H9 (cell line): ENCODE data around the gene ZNF160. TPM values are rescaled to one million over a fixed set of nuclear protein-coding genes. Genes with fewer than 3 reads are reported as not detected.
A peak's percentile ranks its signal among the peaks of the same experiment; 100 is the strongest.

Source experiments
- DNase-seq: peaks from one replicate; pipeline ENCODE4 v3.0.0-alpha.2; 2017
- H2AFZ ChIP-seq: one replicate; pipeline ENCODE4 v1.6.1; 2013; ENCODE audit warnings: mild to moderate bottlenecking, low read length, control low read depth, moderate library complexity
- H2AK5ac ChIP-seq: 2 replicates; pipeline ENCODE4 v1.6.1; 2013; ENCODE audit warnings: low read length, control low read depth, mixed read lengths; ENCODE audit not compliant: insufficient read length
- H2BK120ac ChIP-seq: one replicate; pipeline ENCODE4 v1.6.1; 2013; ENCODE audit warnings: low read depth, mild to moderate bottlenecking, low read length, control low read depth, inconsistent platforms; ENCODE audit not compliant: poor library complexity, severe bottlenecking
- H2BK12ac ChIP-seq: 2 replicates; pipeline ENCODE4 v1.6.1; 2013; ENCODE audit warnings: low read length, control low read depth, mixed read lengths, low read depth; ENCODE audit not compliant: insufficient read length
- H2BK15ac ChIP-seq: 2 replicates; pipeline ENCODE4 v1.6.1; 2013; ENCODE audit warnings: low read depth, low read length, control low read depth
- H2BK20ac ChIP-seq: one replicate; pipeline ENCODE4 v1.6.1; 2013; ENCODE audit warnings: low read depth, mild to moderate bottlenecking, low read length, control low read depth, inconsistent platforms; ENCODE audit not compliant: poor library complexity, severe bottlenecking
- H2BK5ac ChIP-seq: 2 replicates; pipeline ENCODE4 v1.6.1; 2013; ENCODE audit warnings: low read length, control low read depth, mixed read lengths; ENCODE audit not compliant: insufficient read length
- H3K14ac ChIP-seq: 2 replicates; pipeline ENCODE4 v1.6.1; 2013; ENCODE audit warnings: low read length, control low read depth; ENCODE audit not compliant: insufficient read depth
- H3K18ac ChIP-seq: 2 replicates; pipeline ENCODE4 v1.6.1; 2013; ENCODE audit warnings: low read depth, mild to moderate bottlenecking, mixed read lengths, low read length, control low read depth; ENCODE audit not compliant: insufficient read length
- H3K23ac ChIP-seq: 2 replicates; pipeline ENCODE4 v1.6.1; 2013; ENCODE audit warnings: low read length, control low read depth, mixed read lengths, low read depth; ENCODE audit not compliant: insufficient read length
- H3K23me2 ChIP-seq: 2 replicates; pipeline ENCODE4 v1.6.1; 2013; ENCODE audit warnings: low read depth, mild to moderate bottlenecking, mixed read lengths, low read length, control low read depth; ENCODE audit not compliant: insufficient read length, poor library complexity, severe bottlenecking
- H3K27ac ChIP-seq: 2 replicates; pipeline ENCODE4 v1.5.1; 2013; ENCODE audit warnings: low read length, control low read depth, mixed read lengths, low read depth; ENCODE audit not compliant: insufficient read length
- H3K27me3 ChIP-seq: 2 replicates; pipeline ENCODE4 v1.6.1; 2013; ENCODE audit warnings: low read length, control low read depth, inconsistent platforms; ENCODE audit not compliant: insufficient read depth
- H3K4ac ChIP-seq: 2 replicates; pipeline ENCODE4 v1.6.1; 2013; ENCODE audit warnings: low read depth, mild to moderate bottlenecking, control low read depth, inconsistent platforms, low read length, moderate library complexity
- H3K4me1 ChIP-seq: 2 replicates; pipeline ENCODE4 v1.6.1; 2013; ENCODE audit warnings: low read length, control low read depth, inconsistent platforms; ENCODE audit not compliant: insufficient read depth
- H3K4me2 ChIP-seq: 2 replicates; pipeline ENCODE4 v1.6.1; 2013; ENCODE audit warnings: low read length, control low read depth, mixed read lengths; ENCODE audit not compliant: insufficient read length, insufficient read depth
- H3K56ac ChIP-seq: 2 replicates; pipeline ENCODE4 v1.6.1; 2013; ENCODE audit warnings: low read depth, mild to moderate bottlenecking, mixed read lengths, low read length, control low read depth; ENCODE audit not compliant: insufficient read length
- H3K79me1 ChIP-seq: 2 replicates; pipeline ENCODE4 v1.6.1; 2013; ENCODE audit warnings: low read depth, mild to moderate bottlenecking, moderate library complexity, low read length, control low read depth, inconsistent platforms; ENCODE audit not compliant: insufficient read depth, poor library complexity, severe bottlenecking
- H3K79me2 ChIP-seq: 2 replicates; pipeline ENCODE4 v1.6.1; 2013; ENCODE audit warnings: low read length, control low read depth, inconsistent platforms; ENCODE audit not compliant: insufficient read depth
- H3K9ac ChIP-seq: 2 replicates; pipeline ENCODE4 v1.6.1; 2013; ENCODE audit warnings: low read length, control low read depth, mixed read lengths; ENCODE audit not compliant: insufficient read length; ENCODE audit errors: extremely low read depth
- H3K9me3 ChIP-seq: one replicate; pipeline ENCODE4 v1.6.1; 2013; ENCODE audit warnings: low read depth, low read length, inconsistent platforms; ENCODE audit not compliant: control insufficient read depth
- H3T11ph ChIP-seq: one replicate; pipeline ENCODE4 v1.6.1; 2013; ENCODE audit warnings: mild to moderate bottlenecking, low read length, control low read depth, inconsistent platforms
- H4K20me1 ChIP-seq: one replicate; pipeline ENCODE4 v1.6.1; 2013; ENCODE audit not compliant: control insufficient read depth, insufficient read length, insufficient read depth
- H4K5ac ChIP-seq: 2 replicates; pipeline ENCODE4 v1.6.1; 2013; ENCODE audit warnings: low read depth, mild to moderate bottlenecking, mixed read lengths, low read length, control low read depth; ENCODE audit not compliant: insufficient read length
- H4K8ac ChIP-seq: replicated peaks from 2 replicates; pipeline ENCODE4 v1.6.1; 2013; ENCODE audit warnings: low read length, control low read depth, mixed read lengths, low read depth; ENCODE audit not compliant: insufficient read length
- H4K91ac ChIP-seq: 2 replicates; pipeline ENCODE4 v1.6.1; 2013; ENCODE audit warnings: low read depth, mild to moderate bottlenecking, moderate library complexity, mixed read lengths, low read length, control low read depth; ENCODE audit not compliant: insufficient read length
- H3K27ac Mint-ChIP-seq, 3 experiments: 2 replicates in 2 of 3; 3 replicates in 1 of 3; pipeline ENCODE4 v1.8.0; 2020 to 2021; ENCODE audit warnings: mixed read lengths in 3 of 3, mild to moderate bottlenecking in 1 of 3, moderate library complexity in 1 of 3
- H3K27me3 Mint-ChIP-seq: 2 replicates; pipeline ENCODE4 v1.8.0; 2021; ENCODE audit warnings: low read depth, mild to moderate bottlenecking, moderate library complexity, mixed read lengths
- H3K36me3 Mint-ChIP-seq, 3 experiments: 2 replicates in 2 of 3; 3 replicates in 1 of 3; pipeline ENCODE4 v1.8.0; 2020 to 2021; ENCODE audit warnings: low read depth in 3 of 3, mixed read lengths in 3 of 3; ENCODE audit not compliant: insufficient read depth in 1 of 3
- H3K4me1 Mint-ChIP-seq, 2 experiments: 2 replicates each; pipeline ENCODE4 v1.8.0; 2020; ENCODE audit warnings: mixed read lengths in 2 of 2
- H3K4me3 Mint-ChIP-seq, 2 experiments: 2 replicates in 1 of 2; 3 replicates in 1 of 2; pipeline ENCODE4 v1.8.0; 2020 to 2021; ENCODE audit warnings: mild to moderate bottlenecking in 2 of 2, mixed read lengths in 2 of 2, moderate library complexity in 1 of 2
- H3K9me3 Mint-ChIP-seq, 2 experiments: 2 replicates in 1 of 2; 3 replicates in 1 of 2; pipeline ENCODE4 v1.8.0; 2020; ENCODE audit warnings: mild to moderate bottlenecking in 2 of 2, mixed read lengths in 2 of 2, moderate library complexity in 1 of 2
- CTCF ChIP-seq: fragments of 200-600 bp; sonication (generic); conservative IDR thresholded peaks from 3 replicates; pipeline ENCODE4 v1.8.0; 2021; ENCODE audit warnings: antibody characterized with exemption, mild to moderate bottlenecking
- WGBS: extraction: QIAGEN DNeasy Blood & Tissue Kit; methylation state at CpG from one replicate; pipeline ENCODE4 v1.1.7; 2013; ENCODE audit warnings: missing lambda C conversion rate, low lambda C conversion rate, mixed read lengths; ENCODE audit not compliant: insufficient read length; ENCODE audit errors: extremely low coverage; 5-methylcytosine and 5-hydroxymethylcytosine counted together
- total RNA-seq: library from RNA; stranded (reverse); gene quantifications from 2 replicates; pipeline ENCODE4 v1.2.1, GENCODE V29; 2021

Gene ZNF160
- total RNA-seq, 1 experiment from 2014 or later: 31.1 TPM

GRCh38 chr19:53079313-53079924, 23.8 kb downstream of the ZNF160 start:
- Histone ChIP-seq H2AFZ (no peak overlapping the region), H4K20me1 (no peaks in the 10 kb centered on the region), H2BK15ac (no peak overlapping the region), H3K9ac (no peak overlapping the region), H4K5ac (no peak overlapping the region), H3K56ac (no peak overlapping the region), H2BK120ac (no peak overlapping the region), H3K4me2 (no peak overlapping the region), H3K14ac (no peak overlapping the region), H4K91ac (no peak overlapping the region), H3K27me3 (no peaks in the 10 kb centered on the region), H3K9me3 (no peaks in the 10 kb centered on the region), H4K8ac (no peak overlapping the region), H3K23ac (no peak overlapping the region), H3K79me2 (no peaks in the 10 kb centered on the region), H3K79me1 (no peaks in the 10 kb centered on the region), H3K23me2 (no peaks in the 10 kb centered on the region), H2AK5ac (no peak overlapping the region), H3K18ac (no peak overlapping the region), H2BK20ac (no peak overlapping the region), H2BK5ac (no peak overlapping the region), H2BK12ac (no peak overlapping the region), H3T11ph (no peak overlapping the region), H3K27ac (no peak overlapping the region), H3K4ac (no peak overlapping the region), H3K4me1 (no peaks in the 10 kb centered on the region)
- H3K4me3 Mint-ChIP-seq: no peak overlapping the region
- 0 out of 7 replicates have a peak overlapping the region, but pooled peaks of 1 of the 3 experiments have one; percentile 26 for H3K27ac Mint-ChIP-seq
- H3K4me1 Mint-ChIP-seq: peaks cover 6 to 7% of the 10 kb centered on the region in 2 experiments
- TF ChIP-seq CTCF: no peak
- no peaks in the 10 kb centered on the region for H3K27me3 Mint-ChIP-seq
- DNase-seq: no peak
- no CpG with 5 or more reads among the region's 8 CpGs for WGBS
- H3K9me3 Mint-ChIP-seq: peaks cover 9 to 14% of the 10 kb centered on the region in 2 experiments; a peak in 3 of 5 replicates
- H3K36me3 Mint-ChIP-seq: peaks cover 49 to 70% (median 67%) of the 10 kb centered on the region in 3 experiments
